UCSD-AML1 (cell line): ENCODE measurements around the gene SPIRE2.
"Not testable (repeated sequence)": the region's sequence is repeated elsewhere in the genome, so short reads cannot be mapped to it uniquely, and the experiment has no call there.

Source experiments
- DNase-seq: peaks from one replicate; lab custom pipeline; 2025; ENCODE audit not compliant: unreplicated experiment; lab: John Stamatoyannopoulos, UW

SPIRE2 gene

GRCh38 chr16:89808475-89808874, 19.8 kb upstream of the SPIRE2 start:
- no peak for DNase-seq

- DNase-seq, result no peak
These were observed 17.0 kb upstream of the SPIRE2 start for GRCh38 chr16:89811321-89811720.

GRCh38 chr16:89815639-89816348, 12.5 kb upstream of the SPIRE2 start:
- DNase-seq, result no peak

GRCh38 chr16:89818851-89819403, 9.3 kb upstream of the SPIRE2 start:
- not testable (repeated sequence) for DNase-seq

- not testable (repeated sequence) for DNase-seq
These were observed 8.8 kb upstream of the SPIRE2 start for GRCh38 chr16:89819448-89819847.

- DNase-seq, result no peak
These were observed 6.7 kb upstream of the SPIRE2 start for GRCh38 chr16:89821438-89822187.

GRCh38 chr16:89822188-89823086, 5.8 kb upstream of the SPIRE2 start:
- no peak for DNase-seq

GRCh38 chr16:89823087-89823823, 5.0 kb upstream of the SPIRE2 start:
- DNase-seq, result no peak

- not testable (repeated sequence) for DNase-seq
These were observed 4.5 kb upstream of the SPIRE2 start for GRCh38 chr16:89823824-89824148.

GRCh38 chr16:89826531-89827382, 1.5 kb upstream of the SPIRE2 start:
- DNase-seq, result no peak

- no peak for DNase-seq
These were observed 684 bp upstream of the SPIRE2 start for GRCh38 chr16:89827383-89828198.

GRCh38 chr16:89828870-89829629, 775 bp downstream of the SPIRE2 start:
- DNase-seq, result no peak

- DNase-seq, result no peak
These were observed 1.6 kb downstream of the SPIRE2 start for GRCh38 chr16:89829630-89830437.

GRCh38 chr16:89831810-89832328, 3.6 kb downstream of the SPIRE2 start:
- DNase-seq, result no peak

GRCh38 chr16:89833664-89834363, 5.5 kb downstream of the SPIRE2 start:
- DNase-seq, result not testable (repeated sequence)

- DNase-seq, result not testable (repeated sequence)
These were observed 6.6 kb downstream of the SPIRE2 start for GRCh38 chr16:89834813-89835363.
